GM23338 (cell line): Measurements from ENCODE around the gene EIF4E3.

ENCODE experiments used
- CTCF ChIP-seq, 2 experiments: fragments of 200-600 bp in 1 of 2; sonication (generic) in 1 of 2; conservative IDR thresholded peaks; 2 replicates each; pipeline versions ENCODE4 v1.5.1 to v1.6.1; 2016 to 2017; ENCODE audit warnings: antibody characterized with exemption in 2 of 2, low read depth in 2 of 2, mild to moderate bottlenecking in 2 of 2, moderate library complexity in 1 of 2
- EZH2 ChIP-seq: fragments of 200-600 bp; sonication (generic); IDR thresholded peaks from one replicate; pipeline ENCODE4 v1.8.0; 2017; ENCODE audit warnings: antibody characterized with exemption, mild to moderate bottlenecking, low read depth; ENCODE audit not compliant: unreplicated experiment
- STAT1 ChIP-seq: IDR thresholded peaks from one replicate; pipeline ENCODE4 v1.6.1; 2016; ENCODE audit warnings: antibody characterized with exemption; ENCODE audit not compliant: unreplicated experiment

- TF ChIP-seq EZH2 (no peak), CTCF (conservative IDR thresholded peaks at IDR 0.05; ENCODE audit: low read depth in 2 of 2) (no peak), STAT1 (no peak)
Measured at GRCh38 chr3:71758091-71758490, 32.9 kb upstream of the EIF4E3 start.
